ENCODE results near the gene USP34.

The USP34 gene

DNA sequence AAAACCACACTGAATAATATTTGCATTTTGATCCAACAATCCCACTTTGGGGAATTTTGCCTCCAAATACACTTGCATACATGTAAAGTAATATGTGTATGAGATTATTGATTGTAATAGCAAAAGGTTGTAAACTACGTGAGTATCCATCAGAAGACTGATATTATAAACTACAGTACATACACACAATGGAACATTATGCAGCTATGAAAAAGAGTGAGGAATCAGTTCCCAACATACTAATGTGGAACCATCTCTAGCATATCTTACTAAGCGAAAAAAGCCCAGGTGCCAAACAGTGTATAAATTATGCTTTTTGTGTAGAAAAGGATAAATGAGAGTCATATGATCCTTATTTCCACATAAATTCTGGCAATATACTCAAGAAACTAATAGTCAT, 324.9 kb downstream of the USP34 start:
- no peak for TF ChIP-seq GABPA (IDR thresholded peaks at IDR 0.05; ENCODE audit: low read depth)
- TF ChIP-seq, protein P1, sequence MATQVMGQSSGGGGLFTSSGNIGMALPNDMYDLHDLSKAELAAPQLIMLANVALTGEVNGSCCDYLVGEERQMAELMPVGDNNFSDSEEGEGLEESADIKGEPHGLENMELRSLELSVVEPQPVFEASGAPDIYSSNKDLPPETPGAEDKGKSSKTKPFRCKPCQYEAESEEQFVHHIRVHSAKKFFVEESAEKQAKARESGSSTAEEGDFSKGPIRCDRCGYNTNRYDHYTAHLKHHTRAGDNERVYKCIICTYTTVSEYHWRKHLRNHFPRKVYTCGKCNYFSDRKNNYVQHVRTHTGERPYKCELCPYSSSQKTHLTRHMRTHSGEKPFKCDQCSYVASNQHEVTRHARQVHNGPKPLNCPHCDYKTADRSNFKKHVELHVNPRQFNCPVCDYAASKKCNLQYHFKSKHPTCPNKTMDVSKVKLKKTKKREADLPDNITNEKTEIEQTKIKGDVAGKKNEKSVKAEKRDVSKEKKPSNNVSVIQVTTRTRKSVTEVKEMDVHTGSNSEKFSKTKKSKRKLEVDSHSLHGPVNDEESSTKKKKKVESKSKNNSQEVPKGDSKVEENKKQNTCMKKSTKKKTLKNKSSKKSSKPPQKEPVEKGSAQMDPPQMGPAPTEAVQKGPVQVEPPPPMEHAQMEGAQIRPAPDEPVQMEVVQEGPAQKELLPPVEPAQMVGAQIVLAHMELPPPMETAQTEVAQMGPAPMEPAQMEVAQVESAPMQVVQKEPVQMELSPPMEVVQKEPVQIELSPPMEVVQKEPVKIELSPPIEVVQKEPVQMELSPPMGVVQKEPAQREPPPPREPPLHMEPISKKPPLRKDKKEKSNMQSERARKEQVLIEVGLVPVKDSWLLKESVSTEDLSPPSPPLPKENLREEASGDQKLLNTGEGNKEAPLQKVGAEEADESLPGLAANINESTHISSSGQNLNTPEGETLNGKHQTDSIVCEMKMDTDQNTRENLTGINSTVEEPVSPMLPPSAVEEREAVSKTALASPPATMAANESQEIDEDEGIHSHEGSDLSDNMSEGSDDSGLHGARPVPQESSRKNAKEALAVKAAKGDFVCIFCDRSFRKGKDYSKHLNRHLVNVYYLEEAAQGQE (IDR thresholded peaks at IDR 0.05; ENCODE audit: insufficient replicate concordance, low read depth): no peak
- TF ChIP-seq SPI1 (IDR thresholded peaks at IDR 0.05; ENCODE audit: borderline replicate concordance, low read depth): no peak
- TF ChIP-seq, protein P2, sequence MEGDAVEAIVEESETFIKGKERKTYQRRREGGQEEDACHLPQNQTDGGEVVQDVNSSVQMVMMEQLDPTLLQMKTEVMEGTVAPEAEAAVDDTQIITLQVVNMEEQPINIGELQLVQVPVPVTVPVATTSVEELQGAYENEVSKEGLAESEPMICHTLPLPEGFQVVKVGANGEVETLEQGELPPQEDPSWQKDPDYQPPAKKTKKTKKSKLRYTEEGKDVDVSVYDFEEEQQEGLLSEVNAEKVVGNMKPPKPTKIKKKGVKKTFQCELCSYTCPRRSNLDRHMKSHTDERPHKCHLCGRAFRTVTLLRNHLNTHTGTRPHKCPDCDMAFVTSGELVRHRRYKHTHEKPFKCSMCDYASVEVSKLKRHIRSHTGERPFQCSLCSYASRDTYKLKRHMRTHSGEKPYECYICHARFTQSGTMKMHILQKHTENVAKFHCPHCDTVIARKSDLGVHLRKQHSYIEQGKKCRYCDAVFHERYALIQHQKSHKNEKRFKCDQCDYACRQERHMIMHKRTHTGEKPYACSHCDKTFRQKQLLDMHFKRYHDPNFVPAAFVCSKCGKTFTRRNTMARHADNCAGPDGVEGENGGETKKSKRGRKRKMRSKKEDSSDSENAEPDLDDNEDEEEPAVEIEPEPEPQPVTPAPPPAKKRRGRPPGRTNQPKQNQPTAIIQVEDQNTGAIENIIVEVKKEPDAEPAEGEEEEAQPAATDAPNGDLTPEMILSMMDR (IDR thresholded peaks at IDR 0.05; ENCODE audit: insufficient read depth, low read length): no peak
- no peak for TF ChIP-seq POLR2AphosphoS5 (IDR thresholded peaks at IDR 0.05; ENCODE audit: low read depth)
- Histone ChIP-seq H3K4me3 (replicated peaks; ENCODE audit: insufficient read depth, low read length) (no peak overlapping the region), H3K27ac (replicated peaks) (no peak overlapping the region), H3K27me3 (ENCODE audit: insufficient read depth, poor library complexity, severe bottlenecking) (no peaks in the 10 kb centered on the region)
- no peak for DNase-seq (ENCODE audit: low read depth in 1 of 2, low spot score in 1 of 2)

DNA sequence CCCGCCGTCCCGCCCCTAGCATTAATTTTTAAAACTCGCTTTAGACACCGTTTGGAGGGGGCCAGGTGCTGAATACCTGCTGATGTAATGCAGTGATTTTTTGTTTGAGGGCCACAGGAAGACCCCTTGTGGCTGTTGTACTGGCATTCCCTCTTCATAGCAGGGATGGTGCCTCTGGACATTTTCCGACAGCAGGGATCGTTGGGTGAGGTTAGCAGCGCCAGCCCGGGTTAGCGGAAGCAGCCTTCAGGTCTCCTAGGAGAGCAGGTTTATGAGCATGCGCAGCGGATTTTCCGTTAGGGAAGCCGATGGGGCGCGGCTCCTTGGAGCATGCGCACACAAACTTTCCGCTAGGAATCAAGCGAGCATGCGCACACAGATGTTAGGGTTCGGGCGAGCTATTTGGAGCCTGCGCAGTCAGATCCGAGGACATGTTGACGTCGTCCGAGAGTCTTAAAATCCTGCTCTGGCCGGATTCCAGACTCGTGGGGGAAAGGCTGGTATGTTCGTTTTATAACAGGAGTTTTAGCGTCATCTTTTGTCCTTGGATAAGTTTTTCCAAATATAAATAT, 326.1 kb downstream of the USP34 start:
- no peak for TF ChIP-seq SPI1 (IDR thresholded peaks at IDR 0.05; ENCODE audit: borderline replicate concordance, low read depth)
- peak; percentile 78 for TF ChIP-seq POLR2AphosphoS5 (IDR thresholded peaks at IDR 0.05; ENCODE audit: low read depth)
- peak; percentile 92 to 96 for DNase-seq (ENCODE audit: low read depth in 1 of 2, low spot score in 1 of 2)
- H3K27me3 ChIP-seq (ENCODE audit: insufficient read depth, poor library complexity, severe bottlenecking): no peaks in the 10 kb centered on the region
- H3K4me3 ChIP-seq (replicated peaks; ENCODE audit: insufficient read depth, low read length): peak overlapping the region; percentile 62
- peak overlapping the region; percentile 79 for H3K27ac ChIP-seq (replicated peaks)

DNA sequence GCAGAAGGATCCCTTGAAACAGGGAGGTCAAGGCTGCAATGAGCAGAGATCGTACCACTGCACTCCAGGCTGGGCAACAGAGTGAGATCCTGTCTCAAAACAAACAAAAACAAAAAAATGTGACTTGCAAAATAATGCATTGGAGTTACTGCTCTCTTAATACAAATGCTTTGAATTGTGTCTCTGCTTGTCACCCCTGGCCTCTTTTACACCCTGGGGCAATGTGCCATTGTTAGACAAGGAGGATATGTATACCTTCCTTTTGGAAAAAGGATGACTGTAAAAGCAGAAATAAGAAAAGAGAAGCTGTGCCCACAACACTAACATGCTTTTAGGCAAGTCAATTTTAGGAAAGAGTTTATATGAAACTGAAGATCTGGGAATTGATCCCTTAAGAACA, 329.7 kb downstream of the USP34 start:
- no peak for DNase-seq (ENCODE audit: low read depth in 1 of 2, low spot score in 1 of 2)
- no peak overlapping the region for H3K27ac ChIP-seq (replicated peaks)
- no peaks in the 10 kb centered on the region for H3K27me3 ChIP-seq (ENCODE audit: insufficient read depth, poor library complexity, severe bottlenecking)
- TF ChIP-seq SPI1 (IDR thresholded peaks at IDR 0.05; ENCODE audit: borderline replicate concordance, low read depth) (no peak), GABPA (IDR thresholded peaks at IDR 0.05; ENCODE audit: low read depth) (no peak)
- H3K4me3 ChIP-seq (replicated peaks; ENCODE audit: insufficient read depth, low read length): no peak overlapping the region

DNA sequence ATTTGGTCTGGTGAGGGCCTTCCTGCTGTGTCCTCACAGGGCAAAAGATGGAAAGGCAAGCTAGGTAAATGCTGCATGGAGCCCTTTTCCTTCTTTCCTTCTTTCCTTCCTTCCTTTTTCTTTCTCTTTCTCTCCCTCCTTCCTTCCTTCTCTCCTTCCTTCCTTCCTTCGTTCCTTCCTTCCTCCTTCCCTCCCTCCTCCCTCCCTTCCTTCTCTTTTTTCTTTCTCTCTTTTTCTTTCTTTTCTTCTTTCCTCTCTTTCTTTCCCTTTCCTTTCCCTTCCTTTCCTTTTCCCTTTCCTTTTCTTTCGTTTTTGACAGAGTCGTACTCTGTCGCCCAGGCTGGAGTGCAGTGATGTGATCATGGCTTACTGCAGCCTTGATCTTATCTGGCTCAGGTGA, 332.0 kb downstream of the USP34 start:
- Histone ChIP-seq H3K27ac (replicated peaks) (no peak overlapping the region), H3K27me3 (ENCODE audit: insufficient read depth, poor library complexity, severe bottlenecking) (no peaks in the 10 kb centered on the region), H3K4me3 (replicated peaks; ENCODE audit: insufficient read depth, low read length) (no peak overlapping the region)
- DNase-seq (ENCODE audit: low read depth in 1 of 2, low spot score in 1 of 2): no peak
- TF ChIP-seq SPI1 (IDR thresholded peaks at IDR 0.05; ENCODE audit: borderline replicate concordance, low read depth): no peak
- no peak for TF ChIP-seq GABPA (IDR thresholded peaks at IDR 0.05; ENCODE audit: low read depth)
- TF ChIP-seq, protein P1 (IDR thresholded peaks at IDR 0.05; ENCODE audit: insufficient replicate concordance, low read depth): no peak
- TF ChIP-seq, protein P2 (IDR thresholded peaks at IDR 0.05; ENCODE audit: insufficient read depth, low read length): no peak
- no peak for TF ChIP-seq POLR2AphosphoS5 (IDR thresholded peaks at IDR 0.05; ENCODE audit: low read depth)
